ENCODE measurements around the gene HIBADH.

The HIBADH gene

DNA sequence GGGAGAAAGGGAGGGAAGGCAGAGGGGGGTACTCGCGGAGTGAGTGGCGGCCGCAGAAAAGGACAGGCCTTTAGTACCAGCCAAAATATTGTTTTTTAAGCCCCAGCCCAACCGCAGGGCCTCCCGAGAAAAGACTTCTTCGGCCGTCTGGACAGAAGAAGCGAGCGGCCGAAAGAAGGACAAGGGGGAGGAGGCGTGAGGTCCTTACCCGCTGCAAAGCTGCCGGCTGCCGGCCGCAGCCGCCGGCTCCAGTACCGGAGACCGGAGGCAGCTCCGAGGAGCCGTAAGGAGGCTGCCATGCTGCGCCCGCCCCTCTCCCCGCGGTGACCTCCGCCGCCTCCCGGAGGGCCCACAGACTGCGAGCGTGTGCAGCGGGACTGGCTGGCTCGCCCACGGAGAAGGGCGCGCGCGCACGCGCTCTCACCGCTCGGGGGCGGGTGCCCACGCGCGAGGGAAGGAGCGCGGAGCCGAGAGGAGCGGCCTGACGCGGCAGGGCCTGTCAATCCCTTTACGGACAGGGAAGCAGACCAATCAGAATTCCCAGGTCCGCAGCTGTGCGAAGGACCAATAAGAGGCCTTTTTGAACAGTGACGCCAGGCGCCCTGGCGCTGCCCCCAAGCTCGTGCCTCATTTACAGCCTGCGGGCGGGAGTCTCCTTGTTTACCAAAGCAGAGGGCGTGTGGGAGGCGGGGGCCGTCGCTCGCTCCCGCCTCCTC lies at the start of gene HIBADH:
HIBADH (minus strand) TSS at position 394 of the 716 bp plus-strand sequence; CDS start at position 299, 95 bp downstream.
- peak; percentile 80 for FAIRE-seq

- FAIRE-seq, result no peak
These were observed 49.5 kb upstream of the HIBADH start for GRCh38 chr7:27712217-27712616.

DNA sequence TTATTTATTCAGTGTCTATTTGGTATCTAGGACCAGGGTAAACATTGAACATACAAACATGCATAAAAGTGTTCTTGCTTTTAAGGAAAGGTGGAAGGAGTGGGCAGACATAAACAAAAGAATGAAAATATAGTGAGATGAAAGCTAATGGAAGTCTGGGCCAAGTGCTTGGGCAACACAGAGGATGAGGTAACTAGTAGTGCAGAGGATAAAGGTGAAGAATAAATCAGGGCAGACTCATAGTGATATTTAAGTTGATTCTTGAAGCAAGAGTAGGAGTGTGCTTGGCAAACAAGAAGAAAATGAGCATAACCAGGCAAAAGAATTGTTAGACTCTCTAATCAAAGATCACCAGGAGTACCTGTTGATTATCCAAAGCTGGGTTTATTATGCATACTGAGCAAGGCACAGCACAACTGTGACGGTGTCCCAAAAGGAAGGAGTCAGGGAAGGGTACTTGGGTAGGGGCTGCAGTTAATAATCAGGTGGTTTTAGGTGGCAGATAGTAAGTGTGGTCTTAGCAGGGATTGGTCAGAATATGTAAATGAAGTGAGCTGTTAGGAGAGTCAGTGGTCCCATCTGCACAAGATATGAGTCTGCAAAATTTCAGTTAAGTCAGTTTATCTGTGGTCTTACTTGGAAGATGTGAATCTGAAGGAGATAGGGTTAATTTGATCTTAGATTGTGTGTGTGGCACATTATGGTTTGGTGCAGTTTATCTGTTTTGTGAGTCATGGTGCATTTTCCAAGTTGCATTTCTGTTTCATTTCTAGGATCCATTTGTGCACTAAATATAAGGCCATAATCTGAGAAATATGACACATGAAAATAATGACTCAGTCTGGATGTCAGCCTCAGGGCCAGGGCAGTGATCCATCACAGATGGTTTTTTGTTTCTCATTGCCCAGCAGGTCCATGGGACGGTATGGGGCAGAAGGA lies 46.7 kb upstream of the HIBADH start:
- FAIRE-seq, result no peak

GRCh38 chr7:27708485-27708884 lies 45.8 kb upstream of the HIBADH start:
- FAIRE-seq, result no peak

- no peak for FAIRE-seq
These were observed 42.5 kb upstream of the HIBADH start for GRCh38 chr7:27705200-27705594.

GRCh38 chr7:27704422-27705199 lies 41.9 kb upstream of the HIBADH start:
- FAIRE-seq, result no peak

- FAIRE-seq, result no peak
These were observed 40.5 kb upstream of the HIBADH start for GRCh38 chr7:27703181-27703580.

DNA sequence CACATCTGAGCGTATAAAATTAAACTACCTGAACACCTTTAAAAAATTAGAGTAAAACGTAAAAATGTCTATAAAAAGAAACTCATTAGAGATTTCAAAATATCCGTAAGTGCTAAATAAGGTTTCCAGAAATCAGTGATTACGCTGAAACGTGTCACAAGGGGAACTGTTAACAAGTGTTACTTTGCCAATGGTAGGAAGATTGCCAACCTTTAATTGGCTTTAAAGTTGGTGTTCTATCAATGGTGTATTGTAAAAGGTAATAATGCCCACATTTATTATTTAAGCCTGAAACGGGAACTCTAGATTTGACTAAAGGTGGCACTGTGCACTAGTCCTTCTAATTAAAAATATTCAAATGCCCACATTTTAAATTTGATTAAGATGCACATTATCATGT lies 37.8 kb upstream of the HIBADH start:
- FAIRE-seq, result no peak

DNA sequence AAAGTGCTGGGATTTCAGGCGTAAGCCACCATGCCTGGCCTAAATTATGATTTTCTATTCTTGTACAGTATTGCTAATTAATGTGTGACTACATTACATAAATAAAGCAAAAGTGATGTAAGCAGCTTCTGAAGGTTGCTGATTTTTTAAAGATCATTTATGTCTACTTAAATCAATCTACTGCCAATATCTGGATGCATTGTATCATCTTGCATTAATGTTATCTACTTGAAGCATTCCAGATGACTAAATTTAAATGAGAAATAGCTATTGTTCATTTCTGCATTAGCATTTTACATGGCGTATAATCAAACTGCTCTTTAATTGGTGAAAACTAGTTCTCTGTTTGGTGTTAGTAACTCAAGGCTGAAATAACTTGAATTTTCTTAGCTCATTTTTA lies 37.1 kb upstream of the HIBADH start:
- FAIRE-seq, result no peak

GRCh38 chr7:27697861-27698430 lies 35.3 kb upstream of the HIBADH start:
- no peak for FAIRE-seq

DNA sequence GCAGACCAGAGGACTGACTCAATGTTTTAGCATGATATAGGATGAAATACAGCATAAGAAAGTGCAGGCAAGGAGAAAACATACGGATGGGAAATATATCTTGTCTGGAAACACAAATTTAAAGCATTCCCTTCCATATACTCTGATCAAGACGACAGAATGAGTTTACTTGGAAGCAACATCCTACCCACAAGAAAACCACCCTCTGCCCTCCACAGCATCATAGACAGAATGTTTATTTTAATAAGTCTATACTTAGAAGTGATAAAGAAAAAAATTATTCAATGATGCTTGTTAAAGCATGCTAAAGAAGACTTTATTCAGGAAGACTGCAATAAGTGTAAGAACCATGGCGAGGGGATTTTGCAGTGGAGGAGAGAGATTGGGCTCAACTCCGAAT lies 32.4 kb upstream of the HIBADH start:
- FAIRE-seq, result no peak

- FAIRE-seq, result no peak
These were observed 31.1 kb upstream of the HIBADH start for GRCh38 chr7:27693794-27694193.

DNA sequence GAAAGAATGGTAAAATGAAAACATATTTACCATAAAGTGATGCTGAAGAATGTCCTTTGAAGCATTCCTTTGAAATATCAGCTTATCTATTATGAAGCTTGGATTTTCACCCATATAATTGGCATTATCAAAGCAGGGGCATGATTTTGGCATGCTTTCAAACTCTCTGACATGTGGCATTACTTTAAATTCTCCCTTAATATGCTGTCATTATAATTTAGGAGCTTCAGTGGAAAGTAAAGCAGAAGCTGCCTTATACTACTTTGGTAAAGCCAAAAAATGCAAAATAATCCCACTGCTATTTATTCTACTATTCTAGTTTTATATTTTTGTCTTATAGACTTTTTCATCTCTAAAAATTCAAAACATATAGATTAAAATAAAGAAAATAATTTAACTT lies 28.0 kb upstream of the HIBADH start:
- no peak for FAIRE-seq

GRCh38 chr7:27689591-27690164 lies 27.0 kb upstream of the HIBADH start:
- FAIRE-seq, result no peak

GRCh38 chr7:27689150-27689549 lies 26.5 kb upstream of the HIBADH start:
- no peak for FAIRE-seq

GRCh38 chr7:27688646-27689045 lies 26.0 kb upstream of the HIBADH start:
- FAIRE-seq, result no peak

GRCh38 chr7:27688056-27688455 lies 25.4 kb upstream of the HIBADH start:
- FAIRE-seq, result no peak

DNA sequence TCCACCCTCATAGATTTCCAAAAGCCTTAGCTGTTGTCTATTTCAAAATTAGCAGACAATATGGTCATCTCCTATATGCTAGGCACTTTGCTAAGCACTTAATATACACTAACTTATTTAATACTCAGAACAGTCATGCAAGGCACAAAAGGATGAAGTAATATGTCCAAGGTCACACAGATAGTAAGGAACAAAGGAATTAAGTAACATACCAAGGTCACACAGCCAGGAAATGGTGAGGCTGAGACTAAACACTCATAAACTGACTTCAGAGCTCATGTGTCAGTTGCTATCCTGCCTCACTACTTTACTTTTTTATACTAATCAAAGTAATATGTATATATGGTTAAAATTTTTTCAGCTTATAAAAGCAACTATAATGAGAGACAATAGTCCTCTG lies 23.6 kb upstream of the HIBADH start:
- FAIRE-seq, result no peak

GRCh38 chr7:27685893-27686292 lies 23.2 kb upstream of the HIBADH start:
- FAIRE-seq, result no peak

DNA sequence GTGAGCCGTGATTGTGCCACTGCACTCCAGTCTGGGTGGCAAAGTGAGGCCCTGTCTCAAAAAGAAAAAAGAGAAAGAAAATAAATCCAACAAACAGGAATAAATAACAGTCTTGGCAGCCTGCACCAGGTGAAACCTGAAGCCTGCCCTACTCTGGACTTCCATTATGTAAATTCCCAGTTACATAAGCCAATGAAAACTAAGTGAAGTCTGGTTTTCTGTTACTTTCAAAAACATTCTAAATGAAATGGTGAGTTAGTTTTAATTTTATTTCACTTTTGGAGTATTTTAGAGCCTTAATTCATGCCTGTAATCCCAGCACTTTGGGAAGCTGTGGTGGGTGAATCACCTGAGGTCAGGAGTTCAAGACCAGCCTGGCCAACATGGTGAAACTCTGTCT lies 22.5 kb upstream of the HIBADH start:
- FAIRE-seq, result no peak

DNA sequence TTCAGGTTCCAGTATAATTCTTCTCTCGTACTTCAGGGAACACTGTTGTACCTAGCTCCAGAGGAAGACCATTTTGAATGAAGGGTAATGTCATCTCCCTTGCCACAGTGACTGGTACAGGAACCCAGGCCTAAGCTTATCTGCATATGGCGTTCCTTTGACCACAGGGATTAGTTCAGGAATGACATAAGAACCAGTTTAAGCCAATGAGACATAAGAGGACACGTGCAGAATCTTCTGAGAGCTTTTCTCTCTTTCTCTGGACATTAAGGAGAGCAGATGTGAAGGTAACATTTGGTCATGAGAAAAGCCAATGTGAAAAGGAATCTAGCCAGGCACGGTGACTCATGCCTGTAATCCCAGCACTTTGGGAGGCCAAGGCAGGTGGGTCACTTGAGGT lies 21.8 kb upstream of the HIBADH start:
- FAIRE-seq, result no peak

GRCh38 chr7:27680610-27681009 lies 17.9 kb upstream of the HIBADH start:
- FAIRE-seq, result no peak

All from colon (tissue), 2 donors.